ENCODE data around the gene POGLUT3. TPM values are rescaled to one million over a fixed set of nuclear protein-coding genes. Genes with fewer than 3 reads are reported as not detected.

The POGLUT3 gene
- total RNA-seq, 2 donors from 2014 or later, result 36.1 to 60.1 TPM

DNA sequence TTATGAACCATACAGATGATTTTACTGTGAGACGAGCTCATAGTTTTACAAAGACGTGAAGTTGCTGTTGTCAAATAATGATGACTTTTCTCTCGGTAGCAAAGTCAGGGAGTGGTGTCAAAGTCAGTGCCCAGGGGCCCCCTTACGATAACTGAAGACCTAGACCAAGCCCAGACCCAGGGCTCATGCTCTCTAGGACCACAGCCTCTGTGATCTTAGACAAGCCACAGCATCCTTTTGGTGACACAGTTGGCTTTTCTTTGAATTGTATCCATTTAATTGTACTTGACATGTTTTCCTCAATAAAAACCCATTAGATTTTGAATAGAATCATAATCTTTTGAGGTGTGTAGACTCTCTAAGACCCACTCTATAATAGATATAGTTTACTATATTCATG, 17.9 kb upstream of the POGLUT3 start:
- Histone ChIP-seq H3K27ac (no peak overlapping the region), H3K27me3 (replicated peaks; ENCODE audit: insufficient read depth) (no peaks in the 10 kb centered on the region), H3K36me3 (peaks cover 9% of the 10 kb centered on the region), H3K4me3 (no peak overlapping the region), H3K9me3 (no peaks in the 10 kb centered on the region), H3K4me1 (ENCODE audit: control insufficient read depth in 1 of 2, low read depth in 2 of 2) (no peaks in the 10 kb centered on the region)
- ATAC-seq (ENCODE audit: insufficient number of reproducible peaks, low FRiP score, low read depth), result no peak
- DNase-seq (ENCODE audit: low spot score), result no peak
- TF ChIP-seq, protein P1, sequence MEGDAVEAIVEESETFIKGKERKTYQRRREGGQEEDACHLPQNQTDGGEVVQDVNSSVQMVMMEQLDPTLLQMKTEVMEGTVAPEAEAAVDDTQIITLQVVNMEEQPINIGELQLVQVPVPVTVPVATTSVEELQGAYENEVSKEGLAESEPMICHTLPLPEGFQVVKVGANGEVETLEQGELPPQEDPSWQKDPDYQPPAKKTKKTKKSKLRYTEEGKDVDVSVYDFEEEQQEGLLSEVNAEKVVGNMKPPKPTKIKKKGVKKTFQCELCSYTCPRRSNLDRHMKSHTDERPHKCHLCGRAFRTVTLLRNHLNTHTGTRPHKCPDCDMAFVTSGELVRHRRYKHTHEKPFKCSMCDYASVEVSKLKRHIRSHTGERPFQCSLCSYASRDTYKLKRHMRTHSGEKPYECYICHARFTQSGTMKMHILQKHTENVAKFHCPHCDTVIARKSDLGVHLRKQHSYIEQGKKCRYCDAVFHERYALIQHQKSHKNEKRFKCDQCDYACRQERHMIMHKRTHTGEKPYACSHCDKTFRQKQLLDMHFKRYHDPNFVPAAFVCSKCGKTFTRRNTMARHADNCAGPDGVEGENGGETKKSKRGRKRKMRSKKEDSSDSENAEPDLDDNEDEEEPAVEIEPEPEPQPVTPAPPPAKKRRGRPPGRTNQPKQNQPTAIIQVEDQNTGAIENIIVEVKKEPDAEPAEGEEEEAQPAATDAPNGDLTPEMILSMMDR (IDR thresholded peaks at IDR 0.05), result no peak

DNA sequence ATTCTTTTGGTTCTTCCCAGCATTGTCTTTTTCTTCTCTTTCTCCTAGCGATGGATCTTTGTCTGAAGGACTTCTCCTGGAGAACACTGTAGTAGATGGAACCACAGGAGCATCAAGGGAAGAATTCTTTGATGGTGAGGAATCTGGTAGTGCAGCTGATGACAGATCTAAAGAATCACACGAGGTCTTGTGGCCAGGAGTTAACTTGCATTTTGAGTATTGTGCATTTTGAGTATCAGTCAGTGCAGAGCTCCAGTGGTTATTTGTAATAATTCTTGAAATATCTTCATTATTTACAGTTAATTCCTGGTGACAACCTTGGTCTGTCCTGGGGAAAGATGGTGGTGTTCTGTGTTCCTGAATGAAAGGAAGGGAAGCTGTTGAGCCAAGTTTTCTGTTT, 14.5 kb upstream of the POGLUT3 start:
- H3K27me3 ChIP-seq (replicated peaks; ENCODE audit: insufficient read depth), result no peaks in the 10 kb centered on the region
- ATAC-seq (ENCODE audit: insufficient number of reproducible peaks, low FRiP score, low read depth), result no peak
- TF ChIP-seq, protein P1 (IDR thresholded peaks at IDR 0.05), result no peak

DNA sequence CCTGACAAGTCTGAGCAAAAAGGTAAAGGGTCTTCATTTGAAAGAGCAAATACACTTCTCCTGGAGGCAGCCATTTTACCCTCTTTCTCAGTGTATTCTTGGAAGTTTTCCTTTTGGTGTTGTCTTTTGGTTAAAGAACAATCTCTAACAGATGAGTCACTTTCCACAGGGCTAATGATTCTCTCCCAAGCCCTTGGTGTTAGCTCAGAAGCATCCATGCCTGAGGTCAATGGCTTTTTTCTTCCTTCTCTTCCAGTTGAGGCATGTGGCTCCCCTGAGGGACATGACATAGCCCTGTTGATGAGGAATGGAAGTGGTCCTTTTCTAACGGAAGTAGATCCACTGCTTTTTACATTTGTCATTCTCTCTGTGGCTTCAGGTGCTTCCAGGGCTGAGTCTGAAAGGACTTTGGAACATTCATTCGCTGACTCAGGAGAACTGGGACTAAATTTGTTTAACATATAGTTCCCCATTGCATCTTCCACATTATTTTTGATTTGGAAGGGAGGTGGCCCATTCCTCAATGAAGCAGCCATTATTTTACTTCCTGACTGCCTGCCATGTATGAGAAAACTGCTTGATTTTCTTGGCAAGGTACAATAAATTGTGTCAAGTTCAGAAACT, 13.8 kb upstream of the POGLUT3 start:
- Histone ChIP-seq H3K4me3 (no peak overlapping the region), H3K36me3 (peaks cover 9% of the 10 kb centered on the region), H3K9me3 (no peaks in the 10 kb centered on the region), H3K27ac (no peak overlapping the region), H3K4me1 (ENCODE audit: control insufficient read depth in 1 of 2, low read depth in 2 of 2) (no peaks in the 10 kb centered on the region), H3K27me3 (replicated peaks; ENCODE audit: insufficient read depth) (no peaks in the 10 kb centered on the region)
- no peak for DNase-seq (ENCODE audit: low spot score)
- TF ChIP-seq, protein P1 (IDR thresholded peaks at IDR 0.05), result no peak
- ATAC-seq (ENCODE audit: insufficient number of reproducible peaks, low FRiP score, low read depth), result no peak

More for the DNA sequence above, 14.5 kb upstream of the POGLUT3 start:
- H3K27ac ChIP-seq, result no peak overlapping the region
- H3K4me1 ChIP-seq (ENCODE audit: control insufficient read depth in 1 of 2, low read depth in 2 of 2), result no peaks in the 10 kb centered on the region
- no peak overlapping the region for H3K4me3 ChIP-seq
- H3K36me3 ChIP-seq, result peaks cover 9% of the 10 kb centered on the region
- H3K9me3 ChIP-seq, result no peaks in the 10 kb centered on the region
- no peak for DNase-seq (ENCODE audit: low spot score)

DNA sequence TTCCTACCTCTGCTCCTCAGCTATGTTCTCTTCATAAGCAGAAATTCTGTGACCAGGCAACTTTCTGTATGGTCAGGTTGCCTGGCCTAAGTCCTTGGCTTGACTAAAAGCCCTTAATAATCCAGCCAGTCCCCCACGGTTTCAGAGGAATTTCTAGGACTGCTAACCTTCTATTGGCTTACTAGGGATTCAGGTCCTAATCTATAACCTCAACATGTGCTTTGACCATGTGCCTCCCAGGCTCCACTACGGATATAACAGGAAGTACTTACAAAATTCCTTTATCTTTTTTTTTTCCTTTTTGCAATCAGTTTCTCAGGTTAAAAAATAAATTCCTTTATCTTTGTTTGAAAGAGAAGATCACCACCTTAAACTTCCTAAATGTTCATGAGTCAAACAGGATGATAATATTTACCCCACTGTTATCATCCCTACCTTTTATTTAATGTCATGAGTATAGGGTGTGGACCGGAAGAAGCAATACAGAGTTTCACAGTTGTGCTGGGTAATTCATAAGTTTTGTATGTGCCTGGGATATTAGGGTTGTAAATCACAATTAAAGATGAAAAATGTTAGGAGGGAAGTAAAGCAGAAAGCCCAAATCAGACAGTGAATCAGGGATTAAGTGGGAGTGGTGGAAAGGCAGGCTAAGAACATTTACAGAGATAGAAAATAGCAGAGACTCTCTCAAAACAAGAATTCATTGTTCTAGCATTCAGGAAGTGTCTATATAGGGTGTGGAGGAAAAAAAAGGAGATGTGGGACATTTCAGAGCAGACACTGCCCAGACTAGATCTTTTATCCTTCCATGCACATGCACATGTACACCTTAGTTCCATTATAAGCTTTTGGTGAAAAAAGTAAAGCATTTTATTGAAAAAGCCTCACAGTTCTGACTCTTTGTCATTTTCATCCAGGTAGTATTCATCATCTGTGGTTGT, 10.7 kb upstream of the POGLUT3 start:
- no peak overlapping the region for H3K4me3 ChIP-seq
- no peaks in the 10 kb centered on the region for H3K4me1 ChIP-seq (ENCODE audit: control insufficient read depth in 1 of 2, low read depth in 2 of 2)
- ATAC-seq (ENCODE audit: insufficient number of reproducible peaks, low FRiP score, low read depth), result no peak
- no peaks in the 10 kb centered on the region for H3K27me3 ChIP-seq (replicated peaks; ENCODE audit: insufficient read depth)
- H3K9me3 ChIP-seq, result no peaks in the 10 kb centered on the region
- DNase-seq (ENCODE audit: low spot score), result no peak
- TF ChIP-seq, protein P1 (IDR thresholded peaks at IDR 0.05), result no peak
- peaks cover 3% of the 10 kb centered on the region for H3K36me3 ChIP-seq
- H3K27ac ChIP-seq, result no peak overlapping the region

DNA sequence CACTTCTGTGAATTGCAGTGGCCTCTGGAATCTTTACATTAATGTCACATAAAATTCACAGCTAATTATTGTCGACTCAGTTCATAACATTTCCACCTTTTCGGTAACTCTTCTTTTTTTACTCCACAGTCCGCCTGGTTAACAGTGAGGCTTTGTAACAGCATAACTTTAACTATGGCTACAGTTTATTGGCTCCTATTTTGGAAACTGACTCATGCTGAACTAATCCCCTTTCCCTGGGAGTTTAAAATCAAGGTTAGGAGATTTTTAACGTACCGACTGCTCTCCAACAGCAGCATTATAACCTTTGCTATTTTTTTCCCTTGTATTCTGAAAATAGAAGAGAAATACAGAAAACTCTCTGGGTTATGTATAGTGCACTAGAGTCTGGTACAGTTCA, 3.2 kb upstream of the POGLUT3 start:
- Histone ChIP-seq H3K9me3 (no peaks in the 10 kb centered on the region), H3K27me3 (replicated peaks; ENCODE audit: insufficient read depth) (no peaks in the 10 kb centered on the region), H3K4me1 (ENCODE audit: control insufficient read depth in 1 of 2, low read depth in 2 of 2) (peaks cover 0 to 10% of the 10 kb centered on the region in 2 donors)

More for the DNA sequence above, 3.2 kb upstream of the POGLUT3 start:
- Histone ChIP-seq H3K4me3 (no peak overlapping the region), H3K27ac (peak overlapping the region in 1 of 2 donors; percentile 27), H3K36me3 (no peaks in the 10 kb centered on the region)
- DNase-seq (ENCODE audit: low spot score), result no peak
- no peak for ATAC-seq (ENCODE audit: insufficient number of reproducible peaks, low FRiP score, low read depth)
- TF ChIP-seq, protein P1 (IDR thresholded peaks at IDR 0.05), result no peak
